HG03135 (cell line): ENCODE results near the gene TBXAS1.

ENCODE experiments used
- ATAC-seq: cut with Tn5 transposase; IDR thresholded peaks from one replicate; pipeline ENCODE4 v1.9.1; 2021; ENCODE audit warnings: mild to moderate bottlenecking, moderate library complexity; ENCODE audit not compliant: unreplicated experiment

Gene TBXAS1

DNA sequence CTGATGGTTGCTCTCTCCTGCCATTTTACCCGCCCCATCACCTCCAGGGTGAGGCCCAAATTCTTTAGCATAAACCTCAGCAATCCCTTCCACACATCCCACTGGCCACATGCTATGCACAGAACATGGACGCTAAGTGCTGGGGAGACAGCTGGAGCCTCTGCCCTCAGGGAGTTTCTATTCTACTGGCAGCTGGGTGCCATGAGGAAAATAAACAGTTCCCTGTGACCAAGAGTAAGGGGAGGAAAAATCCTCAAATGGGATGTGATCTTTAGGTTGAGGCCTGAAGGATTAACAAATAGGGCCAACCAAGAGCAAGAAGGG lies 232.5 kb downstream of the TBXAS1 start:
- no peak for ATAC-seq

DNA sequence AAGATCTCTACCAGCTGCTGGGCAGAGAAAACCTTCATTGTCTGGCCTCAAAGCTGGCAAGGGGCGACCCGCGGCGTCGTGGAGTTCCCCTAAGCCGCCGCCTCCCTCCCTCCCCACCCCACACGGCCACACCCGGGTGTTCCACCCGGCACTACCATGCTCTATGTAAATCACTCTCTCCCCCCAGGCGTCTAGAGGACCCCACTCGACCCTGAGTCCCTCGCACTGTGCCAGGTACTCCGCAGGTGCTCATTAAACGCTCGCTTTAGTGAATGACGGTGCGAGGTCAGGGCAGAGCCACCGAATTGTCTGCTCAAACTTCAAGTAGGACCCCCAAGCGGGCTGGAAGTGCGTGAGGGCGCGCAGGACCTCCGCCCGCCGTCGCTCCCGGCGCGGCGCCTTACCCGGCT lies 233.1 kb downstream of the TBXAS1 start:
- peak; percentile 32 for ATAC-seq

DNA sequence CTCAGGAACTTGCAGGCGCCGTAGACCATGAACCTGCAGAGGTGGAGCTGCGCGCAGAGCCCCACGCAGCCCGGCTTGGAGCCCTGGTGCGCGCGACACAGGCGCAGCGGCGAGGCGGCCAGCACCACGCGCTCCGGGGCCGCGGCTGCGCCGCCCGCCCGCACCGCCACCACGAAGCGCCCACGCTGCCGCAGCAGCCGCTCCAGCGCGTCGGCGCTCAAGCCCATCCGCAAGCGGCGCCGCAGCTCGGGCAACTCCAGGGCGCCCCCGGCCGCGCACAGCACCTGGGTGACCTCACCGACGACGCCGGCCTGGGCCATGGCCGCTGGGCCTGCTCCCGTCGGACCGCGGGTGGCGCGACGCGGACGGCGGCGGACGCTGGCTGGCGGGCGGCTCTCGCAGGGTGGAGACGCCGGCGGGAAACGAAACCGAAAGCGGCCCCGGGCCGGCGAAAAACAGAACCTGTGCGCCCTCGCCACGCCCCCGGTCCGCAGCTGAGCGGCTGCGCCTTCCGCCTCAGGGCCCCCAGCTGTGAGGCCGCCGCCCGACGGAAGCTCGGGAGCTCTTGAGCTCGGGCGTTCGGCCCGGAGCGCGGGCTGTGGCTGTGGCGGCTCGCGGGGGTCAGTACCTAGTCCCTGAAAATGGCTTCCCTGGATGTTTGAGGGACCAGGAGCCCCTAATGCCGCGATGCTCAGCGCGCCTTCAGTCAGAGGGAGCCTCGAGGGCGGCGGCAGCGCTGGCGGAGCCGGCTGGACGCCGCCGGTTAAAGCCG lies 233.7 kb downstream of the TBXAS1 start, which contains the start of gene PARP12:
PARP12 (minus strand) TSS at position 424 of the 772 bp plus-strand sequence; CDS start at position 320, 104 bp downstream.
- ATAC-seq = peak; percentile 94

DNA sequence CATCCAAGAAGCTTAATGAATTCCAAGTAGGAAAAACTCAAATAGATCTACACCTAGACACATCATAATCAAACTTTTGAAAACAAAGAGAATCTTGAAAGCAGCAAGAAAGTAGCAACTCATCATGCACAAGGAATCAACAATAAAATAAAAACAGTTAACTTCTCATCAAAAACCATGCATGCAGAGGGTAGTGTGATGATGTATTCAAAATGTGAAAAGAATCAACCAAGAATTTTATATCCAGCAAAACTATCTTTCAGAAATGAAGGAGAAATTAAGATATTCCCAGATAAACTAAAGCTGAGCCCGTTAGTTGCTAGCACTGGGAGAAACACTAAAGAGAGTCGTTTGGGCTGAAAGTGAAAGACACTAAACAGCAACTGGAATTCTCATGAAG lies 238.0 kb downstream of the TBXAS1 start:
- ATAC-seq = no peak

DNA sequence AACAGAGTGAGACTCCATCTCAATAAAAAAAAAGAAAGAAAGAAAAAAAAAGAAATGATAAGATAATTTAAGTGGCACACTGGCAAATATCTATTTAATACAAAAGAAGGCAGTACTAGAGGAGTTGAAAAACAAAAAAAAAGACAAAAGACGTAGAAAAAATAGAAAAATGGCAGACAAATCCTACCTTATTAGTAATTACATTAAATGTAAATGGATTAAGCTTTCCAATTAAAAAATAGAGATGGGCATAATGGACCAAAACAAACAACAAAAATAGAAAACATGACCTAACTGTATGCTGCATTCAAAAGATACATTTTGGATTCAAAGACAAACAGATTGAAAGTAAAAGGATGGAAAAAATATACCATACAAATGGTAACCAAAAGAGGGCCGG lies 239.0 kb downstream of the TBXAS1 start:
- no peak for ATAC-seq

DNA sequence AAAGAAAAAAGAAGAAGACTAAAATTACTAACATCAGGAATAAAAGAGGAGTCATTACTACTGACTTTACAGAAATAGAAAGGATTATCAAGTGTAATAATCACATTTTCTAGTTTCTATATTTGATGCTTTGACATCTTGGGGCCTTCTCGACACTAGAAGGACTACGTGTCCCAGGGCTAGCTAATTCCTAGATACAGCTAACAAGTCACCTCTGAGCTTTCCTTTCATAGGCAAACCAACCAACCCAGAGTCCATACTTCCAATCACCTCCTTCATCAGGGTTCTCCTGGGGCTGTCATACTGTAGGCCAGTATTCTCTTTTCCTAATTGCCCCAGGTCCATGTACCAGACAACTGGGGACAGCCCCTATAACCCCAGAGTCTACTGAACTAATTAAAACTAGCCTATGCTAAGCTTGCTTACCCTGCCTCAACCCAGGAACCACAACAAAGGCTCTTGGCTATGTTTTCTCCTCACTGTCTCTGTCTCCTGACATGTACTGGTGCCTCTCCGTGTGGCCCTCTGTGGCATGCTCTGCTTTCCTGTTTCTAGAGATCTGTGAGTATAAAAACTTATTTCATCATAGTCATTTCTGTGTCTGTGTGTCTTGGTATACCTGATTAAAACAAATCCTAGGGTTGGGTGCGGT lies 240.4 kb downstream of the TBXAS1 start:
- ATAC-seq = no peak
